NCI-H1092 treated with DMSO at 0.1 percent for 48 hours (cell line): ENCODE data around the gene TPTE2.
"Not testable (repeated sequence)": the region's sequence is repeated elsewhere in the genome, so short reads cannot be mapped to it uniquely, and the experiment has no call there.

Source experiments
- DNase-seq: peaks from one replicate; lab custom pipeline; 2025; lab: John Stamatoyannopoulos, UW

The TPTE2 gene

DNA sequence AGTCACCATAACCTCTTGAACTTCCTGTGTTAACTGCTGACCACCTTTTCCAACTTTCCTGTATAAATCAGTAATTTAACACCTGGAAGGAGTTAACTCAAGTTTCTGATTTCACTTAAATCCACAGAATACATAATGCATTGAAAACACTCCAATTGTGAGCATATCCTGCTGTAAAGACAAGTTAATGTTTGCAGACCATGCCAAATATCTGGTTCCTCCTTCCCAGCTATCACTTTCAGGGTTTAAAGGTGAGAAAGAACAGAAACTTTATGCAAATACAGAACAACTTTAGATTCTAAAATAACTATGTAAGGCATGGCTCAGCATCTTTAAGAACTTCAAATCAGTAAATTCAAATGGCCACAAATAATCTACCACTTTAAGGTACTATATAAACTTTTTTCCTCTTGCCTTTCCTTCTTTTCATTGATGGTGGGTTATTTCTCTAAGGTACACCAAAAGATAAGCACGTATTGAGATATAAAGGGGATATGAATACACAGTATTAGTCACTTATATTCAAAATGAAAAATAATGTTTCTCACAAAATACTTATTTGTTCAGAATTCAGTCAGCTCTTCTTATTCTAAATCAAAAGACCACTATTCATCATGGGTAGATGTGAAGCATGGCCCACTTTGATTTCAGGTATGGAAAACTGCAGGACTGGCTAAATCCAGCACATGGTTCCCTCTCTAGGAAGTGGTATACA lies 6.6 kb upstream of the TPTE2 start:
- DNase-seq: no peak

DNA sequence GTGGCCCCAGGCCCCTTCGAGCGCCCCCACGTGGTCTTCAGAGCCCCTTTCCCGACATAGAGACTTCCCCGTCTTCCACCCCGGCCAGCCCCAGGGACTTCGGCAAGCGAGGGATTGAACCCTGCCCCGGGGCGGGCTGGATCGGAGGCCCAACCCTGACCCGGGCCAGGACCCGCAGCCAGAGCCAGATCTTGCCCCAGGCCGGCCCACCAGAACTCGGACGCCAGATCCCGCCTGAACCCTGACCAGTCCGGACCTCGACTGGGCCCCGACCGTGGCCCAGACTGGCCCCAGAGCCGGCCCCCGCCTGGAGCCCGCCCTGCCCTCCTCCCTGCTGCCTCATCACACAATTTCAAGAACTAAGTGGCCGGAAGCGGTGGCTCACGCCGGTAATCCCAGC lies 253 bp upstream of the TPTE2 start:
- DNase-seq: no peak

DNA sequence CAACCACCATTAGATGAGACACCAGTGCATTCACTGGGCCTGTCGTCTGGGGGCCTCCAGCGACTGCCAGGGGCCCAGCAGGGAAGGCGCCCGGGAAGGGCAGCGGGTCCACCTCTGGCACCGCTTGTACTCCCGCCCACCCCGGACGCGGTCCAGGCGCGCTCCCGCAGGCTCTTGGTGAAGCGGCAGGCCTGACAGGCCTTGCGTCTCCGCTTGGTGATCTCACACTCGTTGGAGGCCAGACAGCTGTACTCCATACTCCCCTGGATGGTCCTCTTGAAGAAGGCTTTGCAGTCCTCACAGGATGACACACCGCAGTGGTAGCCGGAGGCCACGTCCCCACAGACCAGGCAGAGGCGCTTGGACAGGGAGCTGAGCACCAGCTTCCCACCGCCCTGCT lies 660 bp downstream of the TPTE2 start:
- not testable (repeated sequence) for DNase-seq

DNA sequence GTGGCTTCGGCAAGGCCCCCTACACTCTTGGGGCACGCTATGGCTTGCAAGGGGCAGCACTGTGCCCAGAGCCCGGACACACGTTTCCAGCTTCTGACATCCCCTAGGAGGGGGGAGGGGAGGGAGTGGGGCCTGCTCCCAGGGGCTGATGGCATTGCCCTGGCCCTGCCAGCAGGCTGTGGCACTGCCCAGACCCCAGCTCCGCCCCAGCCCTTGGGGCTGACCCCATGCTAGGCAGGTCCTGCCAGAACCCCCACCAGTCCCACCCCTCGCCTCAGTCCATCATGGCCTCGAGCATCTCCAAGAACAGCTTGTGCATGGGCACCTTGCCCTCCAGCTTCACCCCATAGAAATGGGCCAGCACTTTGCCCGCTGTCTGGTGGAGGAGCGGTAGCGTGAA lies 1.6 kb downstream of the TPTE2 start:
- not testable (repeated sequence) for DNase-seq

DNA sequence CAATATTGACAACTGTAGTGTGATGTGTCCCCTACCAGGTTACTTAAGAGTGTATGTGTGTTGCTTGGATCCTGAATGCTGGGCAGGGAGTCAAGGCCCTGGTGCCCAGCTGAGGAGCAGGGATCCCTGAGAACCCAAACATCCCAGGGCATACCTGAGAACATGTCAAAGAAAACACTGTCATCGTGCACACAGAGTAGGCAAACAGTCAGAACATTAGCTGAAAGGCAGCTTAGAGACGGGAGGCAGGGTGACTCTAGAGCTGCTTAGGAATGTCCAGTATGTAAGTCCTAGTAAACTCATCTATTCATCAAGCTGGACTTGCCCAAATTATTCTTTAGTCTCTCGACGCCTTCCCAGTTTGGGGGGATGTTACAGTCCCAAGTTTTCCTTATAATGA lies 4.0 kb downstream of the TPTE2 start:
- not testable (repeated sequence) for DNase-seq

DNA sequence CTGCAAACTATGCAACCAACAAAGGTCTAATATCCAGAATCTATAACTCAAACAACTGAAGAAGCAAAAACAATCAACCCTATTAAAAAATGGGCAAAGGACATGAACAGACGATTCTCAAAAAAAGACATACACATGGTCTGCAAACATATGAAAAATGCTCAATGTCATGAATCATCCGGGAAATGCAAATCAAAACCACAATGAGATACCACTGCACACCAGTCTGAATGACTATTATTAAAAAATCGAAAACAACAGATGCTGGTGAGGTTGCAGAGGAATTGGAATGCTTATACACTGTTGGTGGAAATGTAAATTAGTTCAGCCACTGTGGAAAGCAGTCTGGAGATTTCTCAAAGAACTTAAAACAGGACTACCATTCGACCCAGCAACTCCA lies 12.1 kb downstream of the TPTE2 start:
- DNase-seq: not testable (repeated sequence)

DNA sequence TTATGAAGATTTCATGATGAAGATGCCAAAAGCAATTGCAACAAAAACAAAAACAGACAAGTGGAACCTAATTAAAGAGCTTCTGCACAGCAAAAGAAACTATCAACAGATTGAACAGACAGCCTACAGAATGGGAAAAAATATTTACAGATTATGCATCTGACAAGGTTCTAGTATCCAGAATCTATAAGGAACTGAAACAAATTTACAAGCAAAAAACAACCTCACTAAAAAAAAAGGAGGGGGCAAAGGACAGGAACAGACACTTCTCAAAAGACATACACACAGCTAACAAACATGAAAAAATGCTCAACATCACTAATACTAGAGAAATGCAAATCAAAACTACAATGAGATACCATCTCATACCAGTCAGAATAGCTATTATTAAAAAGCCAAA lies 35.7 kb downstream of the TPTE2 start:
- DNase-seq: not testable (repeated sequence)

DNA sequence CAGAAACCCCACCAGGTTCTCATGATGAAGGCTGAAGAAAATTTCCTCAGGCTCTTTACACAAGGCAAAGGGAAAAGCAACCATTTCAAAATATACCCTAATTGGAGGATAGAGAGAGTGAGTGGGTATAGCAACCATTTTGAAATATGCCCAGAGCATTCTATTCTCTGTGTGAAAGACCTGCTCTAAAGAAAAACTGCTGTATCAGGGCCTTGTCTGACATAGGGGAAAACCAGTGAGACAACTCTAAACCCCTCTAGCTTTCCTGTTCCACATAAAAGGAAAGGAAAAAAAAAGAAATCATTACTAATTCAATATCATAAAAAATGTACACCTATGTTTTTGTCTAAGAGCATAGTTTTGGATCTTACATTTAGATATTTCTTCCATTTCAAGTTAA lies 42.3 kb downstream of the TPTE2 start:
- no peak for DNase-seq

DNA sequence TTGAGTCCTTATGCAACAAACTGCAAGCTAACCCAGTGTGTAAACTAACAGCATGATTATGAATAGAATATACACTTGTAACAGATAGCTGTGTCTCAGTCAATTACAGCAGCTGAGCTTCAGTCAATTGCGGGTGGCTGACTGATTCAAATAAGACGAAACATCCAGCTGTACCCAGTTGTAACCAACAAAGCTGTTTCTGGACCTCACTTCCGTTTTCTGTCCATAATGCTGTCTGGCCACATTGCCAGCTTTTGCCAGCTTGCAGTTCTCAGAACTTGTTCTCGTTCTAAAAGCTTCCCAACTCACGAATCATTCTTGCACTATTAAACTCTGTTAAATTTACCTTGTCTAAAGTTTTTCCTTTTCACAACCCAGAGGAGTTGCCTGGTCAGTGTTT lies 53.7 kb downstream of the TPTE2 start:
- not testable (repeated sequence) for DNase-seq

DNA sequence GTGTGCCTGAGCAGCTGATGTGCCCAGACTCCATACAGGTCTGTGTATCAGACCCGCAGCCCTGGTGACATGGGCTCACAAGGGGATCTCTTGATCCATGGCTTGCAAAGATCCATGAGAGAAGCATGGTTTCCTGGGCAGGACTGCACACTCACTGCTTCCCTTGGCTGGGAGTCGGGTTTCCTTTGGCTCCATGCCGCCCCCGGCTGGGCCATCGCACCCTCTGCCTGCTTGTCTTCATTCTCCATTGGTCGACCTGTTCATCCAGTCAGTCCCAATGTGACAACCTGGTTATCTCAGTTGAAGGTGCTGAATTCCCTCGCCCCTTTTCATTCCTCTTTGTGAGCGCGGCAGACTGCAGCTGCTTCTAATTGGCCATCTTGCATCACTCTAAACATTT lies 101.2 kb downstream of the TPTE2 start:
- not testable (repeated sequence) for DNase-seq

DNA sequence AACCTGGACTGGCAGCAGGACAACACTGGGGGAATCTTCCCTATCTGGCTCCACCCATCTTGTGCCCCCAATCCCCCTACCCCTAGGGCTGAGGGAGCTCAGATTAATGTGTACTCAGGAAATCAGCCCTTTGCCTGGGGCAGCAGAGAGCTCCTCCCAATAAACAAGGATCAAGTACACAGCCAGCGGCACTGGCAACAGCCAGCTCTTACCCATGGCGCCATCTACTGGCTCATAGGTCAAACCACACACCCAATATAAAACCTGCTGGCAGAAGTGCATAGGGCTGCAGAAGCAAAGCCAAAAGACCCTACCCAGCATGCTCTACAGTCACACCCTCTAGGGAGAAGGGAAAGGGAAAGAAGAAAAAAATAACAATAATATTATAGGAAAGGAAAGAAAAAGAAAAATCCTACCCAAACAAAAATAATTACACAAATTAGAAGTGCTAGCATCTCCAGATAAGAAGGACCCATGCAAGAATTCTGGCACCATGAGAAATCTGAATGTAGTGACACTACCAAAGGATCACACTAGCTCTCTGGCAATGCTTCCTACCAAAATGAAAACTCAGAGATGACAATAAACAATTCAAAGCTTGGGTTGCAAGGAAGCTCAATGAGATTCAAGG lies 122.2 kb downstream of the TPTE2 start:
- peak; percentile 6 for DNase-seq

DNA sequence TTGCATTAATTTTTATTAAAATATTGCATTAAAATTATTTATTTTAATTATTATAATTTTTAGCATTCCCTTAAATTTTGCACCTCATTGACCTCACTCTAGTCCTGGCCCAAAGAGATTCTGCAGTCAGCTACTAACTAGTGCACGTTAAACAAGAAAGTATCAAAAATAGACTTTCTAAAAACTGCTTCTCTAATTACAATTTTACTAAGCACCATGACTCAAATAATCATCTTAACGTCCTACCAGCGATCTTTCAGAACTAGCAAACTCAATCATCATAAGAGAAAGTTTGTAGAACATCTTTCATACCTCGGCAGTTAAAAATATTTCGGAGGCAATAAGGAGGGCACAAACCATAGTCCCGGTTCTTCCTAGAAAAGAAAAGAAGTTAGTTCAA lies 123.6 kb downstream of the TPTE2 start:
- DNase-seq: not testable (repeated sequence)

DNA sequence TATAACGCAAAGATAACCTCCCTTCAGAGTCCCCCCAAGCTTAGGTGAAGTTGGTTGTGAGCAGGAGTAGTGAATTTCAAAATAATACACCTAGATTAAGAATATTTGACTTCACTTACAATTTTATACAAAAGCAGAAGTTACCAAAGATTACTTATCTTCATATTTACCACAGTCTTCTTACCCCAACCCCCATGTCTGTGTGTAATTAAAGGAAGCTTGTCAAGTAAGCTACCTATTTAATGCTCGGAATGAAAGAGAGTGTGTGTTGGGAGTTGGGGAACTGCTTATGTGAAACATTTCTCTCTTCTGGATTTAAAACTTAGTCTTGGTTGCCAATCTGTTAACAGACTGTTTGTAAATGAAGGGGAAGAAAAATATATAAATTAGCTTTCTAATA lies 139.1 kb downstream of the TPTE2 start:
- DNase-seq: not testable (repeated sequence)

DNA sequence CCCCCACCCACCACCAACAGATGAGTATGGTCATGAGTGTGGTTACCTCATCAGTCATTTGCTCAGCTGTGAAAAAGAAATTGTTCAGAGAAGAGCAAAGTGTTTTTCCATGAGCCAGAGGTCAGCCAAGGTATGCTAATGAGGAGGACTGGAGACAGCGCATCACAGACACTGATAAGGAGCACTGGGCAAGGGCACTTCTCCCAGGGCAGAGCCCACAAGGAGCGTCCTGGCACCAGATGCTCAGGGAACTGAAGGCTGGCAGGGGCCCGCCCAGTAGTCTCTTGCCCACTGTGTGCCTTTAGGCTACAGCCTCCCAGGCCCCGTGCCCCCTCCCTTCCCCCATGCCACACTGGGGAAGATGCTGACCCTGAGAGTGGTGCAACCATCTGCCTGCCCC lies 148.8 kb downstream of the TPTE2 start:
- not testable (repeated sequence) for DNase-seq

DNA sequence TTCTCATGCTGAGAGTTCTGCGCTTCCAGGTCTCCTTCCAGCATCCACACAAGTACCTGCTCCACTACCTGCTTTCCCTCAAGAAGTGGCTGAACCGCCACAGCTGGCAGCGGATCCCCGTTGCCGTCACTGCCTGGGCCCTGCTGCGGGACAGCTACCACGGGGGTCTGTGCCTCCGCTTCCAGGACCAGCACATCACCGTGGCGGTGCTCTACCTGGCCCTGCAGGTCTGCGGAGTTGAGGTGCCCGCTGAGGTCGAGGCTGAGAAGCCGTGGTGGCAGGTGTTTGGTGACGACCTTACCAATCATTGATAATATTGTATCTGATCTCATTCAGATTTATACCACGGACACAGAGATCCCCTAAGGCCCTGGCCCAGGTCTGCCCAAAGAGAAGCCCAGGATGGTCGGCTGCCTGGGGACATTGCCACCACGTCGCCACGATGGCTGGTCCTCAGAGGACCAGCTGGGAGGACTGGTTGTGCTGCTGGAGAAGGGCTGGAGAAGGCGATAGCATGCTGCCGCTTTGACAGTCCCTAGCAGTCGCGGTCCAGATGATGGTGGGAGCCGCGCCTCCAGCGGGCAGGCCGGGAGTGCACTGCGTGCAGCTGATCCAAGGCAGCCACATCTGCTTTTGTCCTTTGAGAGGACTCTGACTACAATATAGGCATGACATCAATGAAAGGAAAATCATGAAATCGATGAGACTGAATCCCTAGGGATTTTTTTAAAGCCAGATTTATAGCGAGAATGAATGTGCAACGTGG lies 178.4 kb downstream of the TPTE2 start:
- not testable (repeated sequence) for DNase-seq

DNA sequence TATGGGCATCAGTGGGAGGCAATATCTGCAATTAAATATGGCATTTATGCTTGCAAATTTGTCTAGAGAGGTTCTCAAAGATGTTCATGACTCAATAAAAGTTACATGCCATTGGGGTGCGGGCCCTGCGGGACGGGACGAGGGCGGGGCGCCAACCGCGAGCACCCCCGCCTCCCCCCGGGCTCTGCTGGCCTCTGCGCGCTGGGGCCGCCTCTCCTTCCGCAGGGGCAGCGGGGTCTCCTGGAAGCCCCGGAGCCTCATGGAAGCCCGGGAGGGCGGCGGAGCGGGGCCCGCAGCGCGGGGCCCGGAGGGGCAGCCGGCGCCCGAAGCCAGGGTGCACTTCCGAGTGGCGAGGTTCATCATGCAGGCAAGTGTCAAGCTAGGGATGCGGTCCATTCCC lies 179.2 kb downstream of the TPTE2 start:
- no peak for DNase-seq
